HepG2 (cell line): ENCODE measurements around the gene ARIH2. TPM values are rescaled to one million over a fixed set of nuclear protein-coding genes. Genes with fewer than 3 reads are reported as not detected.

Source experiments
- ATAC-seq: fragments of 200-7000 bp; cut with Tn5 transposase; 3 replicates; pipeline ENCODE4 v1.9.1; 2020; ENCODE audit warnings: mild to moderate bottlenecking, moderate library complexity
- BruUV-seq: library from RNA; stranded (reverse); fragments of 400-500 nt; replicated peaks from 2 replicates; lab custom pipeline; 2021; lab: Mats Ljungman, UMichigan
- CTCF ChIA-PET: fragments of 300-600 bp; formaldehyde crosslinking; extraction: SDS; loops from one replicate; lab custom pipeline; 2021; ENCODE audit warnings: low total read pairs, inconsistent platforms, low intra/inter-chr PET ratio; lab: Yijun Ruan, JAX
- POLR2A ChIA-PET: fragments of 350-600 bp; sonication (Branson Sonifier 250); formaldehyde crosslinking; loops from one replicate; lab custom pipeline; 2020; ENCODE audit warnings: antibody characterized with exemption, inconsistent platforms; lab: Yijun Ruan, JAX
- DNase-seq: peaks from one replicate; pipeline ENCODE4 v3.0.0-alpha.2; 2015; ENCODE audit warnings: low spot score
- FAIRE-seq: peaks from 3 replicates; lab custom pipeline; 2011; peaks lifted over from hg19 to GRCh38; lab: Jason Lieb, UNC
- H2AFZ ChIP-seq: one replicate; pipeline ENCODE4 v1.6.1; 2011; ENCODE audit warnings: low read length, inconsistent platforms
- H3K27ac ChIP-seq: fragments of 300-600 bp; 3 replicates; pipeline ENCODE4 v1.8.0; 2011; ENCODE audit warnings: mixed run types, mild to moderate bottlenecking, mixed read lengths, low read length, inconsistent platforms; ENCODE audit not compliant: insufficient read depth; ENCODE audit errors: extremely low read length
- H3K27me3 ChIP-seq, 2 experiments: fragments of 200-600 bp in 1 of 2; 2 replicates in 1 of 2; 3 replicates in 1 of 2; pipeline versions ENCODE4 v1.6.0 to v1.8.0; 2011; ENCODE audit warnings: low read length in 2 of 2, mild to moderate bottlenecking in 2 of 2, moderate library complexity in 2 of 2, inconsistent platforms in 1 of 2; ENCODE audit not compliant: insufficient read depth in 2 of 2, control insufficient read depth in 1 of 2
- H3K36me3 ChIP-seq, 2 experiments: fragments of 200-600 bp in 1 of 2; replicated peaks in 1 of 2; 2 replicates in 1 of 2; 3 replicates in 1 of 2; pipeline versions ENCODE4 v1.5.1 to v1.8.0; 2011; ENCODE audit warnings: low read length in 2 of 2, inconsistent platforms in 1 of 2; ENCODE audit not compliant: insufficient read depth in 2 of 2, control insufficient read depth in 1 of 2
- H3K4me1 ChIP-seq: 2 replicates; pipeline ENCODE4 v1.5.1; 2012; ENCODE audit warnings: low read length, inconsistent platforms; ENCODE audit not compliant: insufficient read depth
- H3K4me2 ChIP-seq: 2 replicates; pipeline ENCODE4 v1.6.0; 2011; ENCODE audit warnings: low read depth, low read length, inconsistent platforms
- H3K4me3 ChIP-seq, 3 experiments: fragments of 200-600 bp in 1 of 3; sonication (generic), shearing (Covaris generic) in 1 of 3; replicated peaks in 1 of 3; 2 replicates each; pipeline ENCODE4 v1.5.1; 2011 to 2016; ENCODE audit warnings: low read length in 3 of 3, inconsistent platforms in 2 of 3, low read depth in 2 of 3, mild to moderate bottlenecking in 2 of 3, control low read depth in 1 of 3, mixed read lengths in 1 of 3; ENCODE audit not compliant: insufficient read depth in 1 of 3
- H3K79me2 ChIP-seq: one replicate; pipeline ENCODE4 v1.6.1; 2011; ENCODE audit warnings: low read length, inconsistent platforms; ENCODE audit not compliant: insufficient read depth
- H3K9ac ChIP-seq: 2 replicates; pipeline ENCODE4 v1.6.0; 2011; ENCODE audit warnings: mild to moderate bottlenecking, low read depth, low read length, inconsistent platforms; ENCODE audit not compliant: insufficient read depth
- H3K9me3 ChIP-seq: 2 replicates; pipeline ENCODE4 v1.5.1; 2012; ENCODE audit warnings: mild to moderate bottlenecking, low read length
- H4K20me1 ChIP-seq: 2 replicates; pipeline ENCODE4 v1.6.0; 2011; ENCODE audit warnings: inconsistent platforms, mild to moderate bottlenecking, low read length, moderate library complexity; ENCODE audit not compliant: insufficient read depth
- NFAT5 ChIP-seq: sonication (generic); formaldehyde crosslinking; IDR thresholded peaks from 2 replicates; pipeline ENCODE4 v1.4.0; 2020; ENCODE audit warnings: missing genetic modification reagents
- RARG ChIP-seq: sonication (generic); formaldehyde crosslinking; IDR thresholded peaks from 2 replicates; pipeline ENCODE4 v1.4.0; 2020; ENCODE audit warnings: low read depth, mild to moderate bottlenecking, missing genetic modification reagents
- THAP9 ChIP-seq: sonication (generic); formaldehyde crosslinking; IDR thresholded peaks from 2 replicates; pipeline ENCODE4; 2020; ENCODE audit warnings: missing genetic modification reagents, mild to moderate bottlenecking, borderline replicate concordance
- ZNF703 ChIP-seq: sonication (generic); formaldehyde crosslinking; IDR thresholded peaks from 2 replicates; pipeline ENCODE4 v1.5.1; 2020; ENCODE audit warnings: missing genetic modification reagents, mild to moderate bottlenecking, moderate library complexity, borderline replicate concordance
- WGBS: methylation state at CpG from one replicate; pipeline ENCODE4 v1.1.6; 2017; ENCODE audit warnings: low lambda C conversion rate; 5-methylcytosine and 5-hydroxymethylcytosine counted together
- in situ Hi-C: cut with HindIII; loops from 2 replicates; pipeline ENCODE4 v1.10.0; 2017; ENCODE audit warnings: low pct_unique_long_range_greater_than_20kb; ENCODE audit not compliant: extremely low pct_ligation_motif_present
- intact Hi-C: fragments of 100-400 bp; cut with micrococcal nuclease; formaldehyde crosslinking; loops from one replicate; pipeline ENCODE4 v1.10.0; 2022; ENCODE audit not compliant: unreplicated experiment
- polyA plus RNA-seq, 8 experiments: library from polyadenylated mRNA; depleted of rRNA in 3 of 8; stranded (reverse) in 7 of 8; unstranded in 1 of 8; fragments of >200 nt; fragmentation: Illumina TruSeq in 4 of 8; extraction: Trizol in 4 of 8; gene quantifications; 2 replicates each; pipeline versions ENCODE4 v1.2.1 to v1.2.3, GENCODE V29; 2011 to 2016; ENCODE audit warnings: low read depth in 4 of 8, missing spikeins in 1 of 8, mixed read lengths in 1 of 8; ENCODE audit not compliant: insufficient read depth in 1 of 8
- total RNA-seq, 5 experiments: library from RNA; depleted of rRNA; stranded (reverse); fragments of >200 nt; fragmentation: Illumina TruSeq; extraction: Trizol; gene quantifications; 2 replicates each; pipeline ENCODE4 v1.2.3, GENCODE V29; 2016; ENCODE audit warnings: low read depth in 1 of 5
- TF ChIP-seq, protein P1 (sequence below): sonication (generic); IDR thresholded peaks from 2 replicates; pipeline ENCODE4 v1.6.1; 2016; ENCODE audit warnings: low read depth, borderline replicate concordance

Gene ARIH2
- total and polyA plus RNA-seq, 2 of the 13 experiments (the other 11 are each of a cell fraction or from before 2014, with no cell fraction given): 64.8 to 83.3 TPM

- FAIRE-seq: no peak
- H3K4me2 ChIP-seq: no peak overlapping the region
- H3K4me1 ChIP-seq: peaks cover under 1% of the 10 kb centered on the region; the same call in 1 of the 2 replicates
- no peaks in the 10 kb centered on the region for H3K27me3 ChIP-seq
- CTCF ChIA-PET: interaction anchor here (1.2 to 1.3 kb wide), 3 partner anchors 95 to 215 kb away, joined by 3 to 4 read pairs (median 3); no protein-coding TSS in a partner anchor
- TF ChIP-seq NFAT5 (no peak), RARG (CRISPR knock-in tag) (no peak), THAP9 (CRISPR knock-in tag) (no peak), ZNF703 (no peak)
- TF ChIP-seq, protein P1, sequence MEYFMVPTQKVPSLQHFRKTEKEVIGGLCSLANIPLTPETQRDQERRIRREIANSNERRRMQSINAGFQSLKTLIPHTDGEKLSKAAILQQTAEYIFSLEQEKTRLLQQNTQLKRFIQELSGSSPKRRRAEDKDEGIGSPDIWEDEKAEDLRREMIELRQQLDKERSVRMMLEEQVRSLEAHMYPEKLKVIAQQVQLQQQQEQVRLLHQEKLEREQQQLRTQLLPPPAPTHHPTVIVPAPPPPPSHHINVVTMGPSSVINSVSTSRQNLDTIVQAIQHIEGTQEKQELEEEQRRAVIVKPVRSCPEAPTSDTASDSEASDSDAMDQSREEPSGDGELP: no peak
- TF ChIP-seq, all 625 proteins: peak for 0
- Histone ChIP-seq H4K20me1 (peaks cover 4% of the 10 kb centered on the region; the same call in 1 of the 2 replicates), H3K79me2 (peaks cover 17% of the 10 kb centered on the region), H3K9ac (no peak overlapping the region), H3K36me3 (peaks cover 0 to 14% of the 10 kb centered on the region in 2 experiments; a peak in 3 of 5 replicates), H3K4me3 (no peak overlapping the region), H2AFZ (no peak overlapping the region), H3K9me3 (no peaks in the 10 kb centered on the region), H3K27ac (no peak overlapping the region)
- no TSS peak for BruUV-seq
- intact Hi-C loops: loop anchor here (2.0 kb wide), 1 partner anchor 211 kb away; no protein-coding TSS in a partner anchor
- ATAC-seq: no peak
- no peak for DNase-seq
- POLR2A ChIA-PET: no interaction called here
- WGBS: 95% methylated on average over 4 of the region's 4 CpGs
- in situ Hi-C loops: no loop called here
Observed at GRCh38 chr3:48951764-48952163, 33.1 kb downstream of the ARIH2 start.
